HUES6 (cell line): Measurements from ENCODE around the gene OR6Q1.

Experiments used
- H3K27ac ChIP-seq: 2 replicates; pipeline ENCODE4 v1.7.0; 2013; ENCODE audit warnings: low read depth, mild to moderate bottlenecking, low read length, inconsistent platforms
- H3K27me3 ChIP-seq: 2 replicates; pipeline ENCODE4 v1.6.1; 2013; ENCODE audit warnings: low read length; ENCODE audit not compliant: control insufficient read depth, insufficient read depth
- H3K36me3 ChIP-seq: 2 replicates; pipeline ENCODE4 v1.6.1; 2013; ENCODE audit warnings: low read length; ENCODE audit not compliant: control insufficient read depth, insufficient read depth
- H3K4me1 ChIP-seq: 2 replicates; pipeline ENCODE4 v1.6.1; 2013; ENCODE audit warnings: low read length; ENCODE audit not compliant: control insufficient read depth, insufficient read depth
- H3K4me3 ChIP-seq: 2 replicates; pipeline ENCODE4 v1.5.1; 2013; ENCODE audit warnings: low read depth, low read length
- H3K9ac ChIP-seq: one replicate; pipeline ENCODE4 v1.6.1; 2013; ENCODE audit warnings: mild to moderate bottlenecking, low read length
- H3K9me3 ChIP-seq: 2 replicates; pipeline ENCODE4 v1.6.1; 2013; ENCODE audit warnings: low read depth, low read length; ENCODE audit not compliant: control insufficient read depth, insufficient read depth

Gene OR6Q1

GRCh38 chr11:58058276-58059006, 27.7 kb downstream of the OR6Q1 start:
- Histone ChIP-seq H3K4me3 (peak overlapping the region; percentile 10; the same call in 1 of the 2 replicates), H3K27me3 (no peaks in the 10 kb centered on the region), H3K4me1 (peaks cover 40% of the 10 kb centered on the region), H3K9ac (peak overlapping the region; percentile 62), H3K27ac (peak overlapping the region; percentile 81), H3K9me3 (no peaks in the 10 kb centered on the region), H3K36me3 (no peaks in the 10 kb centered on the region)

DNA sequence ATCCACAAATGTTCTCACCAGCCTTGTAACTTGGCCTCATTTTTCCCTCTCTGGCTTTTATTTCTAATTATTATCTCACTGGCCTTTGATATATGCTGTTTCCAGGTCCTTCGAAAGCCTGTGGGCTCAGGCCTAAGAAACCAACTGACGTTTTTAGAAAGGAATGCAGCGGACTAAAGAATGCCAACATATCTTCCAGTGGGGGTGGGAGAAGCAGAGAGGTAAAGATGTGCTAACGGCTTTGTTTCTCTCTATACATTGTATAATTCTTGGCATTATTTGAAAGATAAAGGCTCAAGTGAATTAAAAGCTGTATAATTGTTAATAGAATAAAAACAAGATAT, 28.2 kb downstream of the OR6Q1 start:
- H3K9ac ChIP-seq, result peak overlapping the region; percentile 62
- no peaks in the 10 kb centered on the region for H3K27me3 ChIP-seq

GRCh38 chr11:58060535-58060934, 29.8 kb downstream of the OR6Q1 start:
- H3K4me3 ChIP-seq, result no peak overlapping the region
- no peak overlapping the region for H3K9ac ChIP-seq
- H3K36me3 ChIP-seq, result no peaks in the 10 kb centered on the region
- H3K27ac ChIP-seq, result no peak overlapping the region; the same call in 1 of the 2 replicates
- peaks cover 54% of the 10 kb centered on the region for H3K4me1 ChIP-seq
- H3K9me3 ChIP-seq, result no peaks in the 10 kb centered on the region
- H3K27me3 ChIP-seq, result no peaks in the 10 kb centered on the region

More for the DNA sequence above, 28.2 kb downstream of the OR6Q1 start:
- Histone ChIP-seq H3K4me3 (peak overlapping the region; percentile 10; the same call in 1 of the 2 replicates), H3K36me3 (no peaks in the 10 kb centered on the region), H3K4me1 (peaks cover 43% of the 10 kb centered on the region), H3K9me3 (no peaks in the 10 kb centered on the region), H3K27ac (peak overlapping the region; percentile 81)

DNA sequence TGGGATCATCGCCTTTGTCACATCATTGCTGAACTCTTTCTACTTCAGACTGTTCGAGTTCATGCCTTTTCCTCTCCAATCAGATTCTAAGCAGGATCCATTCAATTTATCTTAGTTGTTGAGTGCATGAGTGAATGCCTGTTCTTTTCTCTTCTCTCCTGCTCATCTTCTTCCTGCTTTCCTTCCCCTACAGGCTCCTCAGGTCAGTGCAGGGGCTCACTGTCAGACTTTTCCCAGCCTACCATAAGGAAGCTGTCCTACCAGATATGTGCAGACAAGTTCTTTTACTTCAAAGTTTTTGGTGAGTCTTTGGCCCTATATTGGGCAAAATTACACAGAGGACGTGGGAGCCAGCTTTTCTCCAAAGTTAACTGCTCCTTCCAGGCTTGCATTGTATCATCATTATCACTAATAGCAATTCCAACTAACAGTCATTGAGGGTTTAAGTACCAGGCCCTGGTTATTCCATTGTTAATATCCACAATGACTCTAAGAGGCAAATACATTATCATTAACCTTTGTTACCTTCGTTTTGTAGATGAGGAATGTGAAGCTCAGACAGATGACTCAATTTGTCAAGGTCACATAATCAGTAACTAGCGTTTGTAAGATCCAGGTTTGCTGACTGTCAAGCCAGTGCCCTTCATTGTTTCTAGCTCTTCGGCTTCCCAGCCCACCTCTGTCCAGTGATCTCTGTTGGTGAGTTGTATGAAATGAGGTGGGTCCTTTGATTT, 30.4 kb downstream of the OR6Q1 start:
- Histone ChIP-seq H3K9ac (no peak overlapping the region), H3K27me3 (no peaks in the 10 kb centered on the region), H3K27ac (no peak overlapping the region; the same call in 1 of the 2 replicates), H3K36me3 (no peaks in the 10 kb centered on the region), H3K4me1 (peaks cover 54% of the 10 kb centered on the region), H3K4me3 (0 out of 2 replicates have a peak overlapping the region, but pooled peaks have one; percentile 1), H3K9me3 (no peaks in the 10 kb centered on the region)

DNA sequence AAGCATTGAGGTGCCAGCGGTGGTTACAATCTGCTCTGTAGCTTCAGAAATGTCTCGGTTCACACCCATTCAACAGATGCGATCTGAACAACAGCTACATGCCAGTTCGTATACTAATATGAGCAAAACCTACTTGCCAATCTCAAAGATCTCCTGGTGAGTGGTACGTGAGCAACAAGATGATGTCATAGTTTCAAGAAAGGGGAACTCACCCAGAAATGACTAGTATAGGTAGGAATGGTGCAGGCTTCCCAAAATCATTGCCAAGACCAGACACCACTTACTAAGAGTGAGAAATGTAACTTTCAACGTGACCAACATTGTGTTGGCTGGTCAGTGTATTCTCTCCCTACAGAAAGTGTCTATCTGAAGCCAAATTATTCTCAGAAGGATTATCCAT, 31.1 kb downstream of the OR6Q1 start:
- Histone ChIP-seq H3K27ac (no peak overlapping the region), H3K9me3 (no peaks in the 10 kb centered on the region), H3K36me3 (no peaks in the 10 kb centered on the region), H3K4me1 (peaks cover 54% of the 10 kb centered on the region), H3K4me3 (0 out of 2 replicates have a peak overlapping the region, but pooled peaks have one; percentile 1), H3K27me3 (no peaks in the 10 kb centered on the region), H3K9ac (no peak overlapping the region)

GRCh38 chr11:58067685-58068084, 36.9 kb downstream of the OR6Q1 start:
- Histone ChIP-seq H3K36me3 (no peaks in the 10 kb centered on the region), H3K4me3 (no peak overlapping the region), H3K27ac (no peak overlapping the region), H3K9me3 (no peaks in the 10 kb centered on the region), H3K9ac (no peak overlapping the region), H3K27me3 (no peaks in the 10 kb centered on the region), H3K4me1 (peaks cover 14% of the 10 kb centered on the region; the same call in 1 of the 2 replicates)

GRCh38 chr11:58068655-58069054, 37.9 kb downstream of the OR6Q1 start:
- no peaks in the 10 kb centered on the region for H3K27me3 ChIP-seq
- no peak overlapping the region for H3K9ac ChIP-seq
- H3K4me3 ChIP-seq, result no peak overlapping the region
- no peaks in the 10 kb centered on the region for H3K36me3 ChIP-seq
- peaks cover 14% of the 10 kb centered on the region; the same call in 1 of the 2 replicates for H3K4me1 ChIP-seq
- H3K27ac ChIP-seq, result no peak overlapping the region
- no peaks in the 10 kb centered on the region for H3K9me3 ChIP-seq

- Histone ChIP-seq H3K4me3 (no peak overlapping the region), H3K27ac (no peak overlapping the region), H3K4me1 (no peaks in the 10 kb centered on the region), H3K36me3 (no peaks in the 10 kb centered on the region), H3K27me3 (no peaks in the 10 kb centered on the region), H3K9ac (no peak overlapping the region), H3K9me3 (no peaks in the 10 kb centered on the region)
Measured at GRCh38 chr11:58070585-58070984, 39.8 kb downstream of the OR6Q1 start.

DNA sequence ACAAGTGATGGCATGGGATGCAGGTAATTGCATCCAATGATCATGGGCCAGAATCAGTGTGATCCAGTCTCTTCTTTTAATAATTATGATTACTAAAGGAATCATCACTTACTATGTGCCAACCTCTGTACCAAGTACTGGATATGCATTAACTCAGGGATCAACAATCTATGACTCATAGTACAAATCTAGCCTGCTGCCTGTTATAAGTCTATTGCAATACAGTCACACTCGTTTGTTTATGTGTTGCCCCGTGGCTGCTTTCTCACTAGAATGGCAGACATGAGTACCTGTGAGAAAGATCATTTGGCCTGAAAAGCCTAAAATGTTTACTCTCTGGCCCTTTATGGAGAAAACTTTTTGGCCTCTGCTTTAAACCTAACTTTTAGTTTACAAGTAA, 45.0 kb downstream of the OR6Q1 start:
- H3K4me3 ChIP-seq, result no peak overlapping the region
- no peaks in the 10 kb centered on the region for H3K27me3 ChIP-seq
- no peak overlapping the region for H3K9ac ChIP-seq
- H3K36me3 ChIP-seq, result no peaks in the 10 kb centered on the region
- no peaks in the 10 kb centered on the region for H3K9me3 ChIP-seq
- no peak overlapping the region for H3K27ac ChIP-seq
- no peaks in the 10 kb centered on the region for H3K4me1 ChIP-seq
